ENCODE data around the gene MCIDAS. TPM values are rescaled to one million over a fixed set of nuclear protein-coding genes. Genes with fewer than 3 reads are reported as not detected.

Gene MCIDAS
- polyA plus RNA-seq, 3 donors: not detected

GRCh38 chr5:55205001-55205400, 22.1 kb downstream of the MCIDAS start:
- peaks cover 18 to 33% (median 21%) of the 10 kb centered on the region in 3 donors for H3K27me3 Mint-ChIP-seq (ENCODE audit: low read depth in 3 of 3)
- no peak overlapping the region for H3K27ac ChIP-seq (ENCODE audit: low read depth in 1 of 2, low read length in 2 of 2)

DNA sequence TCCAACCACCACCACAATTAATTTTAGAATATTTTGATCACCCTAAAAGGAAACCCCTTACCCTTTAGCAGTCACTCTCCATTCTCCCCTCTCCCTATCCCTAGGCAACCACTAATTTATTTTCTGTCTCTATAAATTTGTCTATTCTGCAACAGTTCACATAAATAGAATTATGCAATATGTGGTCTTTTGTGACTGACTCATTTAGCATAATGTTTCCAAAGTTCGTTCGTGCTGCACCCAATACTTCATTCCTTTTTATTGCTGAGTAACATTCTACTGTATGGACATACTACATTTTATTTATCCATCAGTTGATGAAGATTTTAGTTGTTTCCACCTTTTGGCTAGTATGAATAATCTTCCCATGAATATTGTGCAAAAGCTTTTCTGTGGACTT, 36.0 kb downstream of the MCIDAS start:
- peaks cover 23 to 70% (median 30%) of the 10 kb centered on the region in 3 donors for H3K27me3 Mint-ChIP-seq (ENCODE audit: low read depth in 3 of 3)
- H3K4me1 Mint-ChIP-seq: peaks cover 2% of the 10 kb centered on the region
- Histone ChIP-seq H3K36me3 (replicated peaks in 1 of 2; ENCODE audit: control insufficient read depth in 1 of 2, insufficient read depth in 2 of 2, low read length in 2 of 2) (no peaks in the 10 kb centered on the region), H3K9me3 (replicated peaks in 1 of 2; ENCODE audit: control insufficient read depth in 1 of 2, insufficient read depth in 1 of 2, low read length in 2 of 2) (no peaks in the 10 kb centered on the region), H3K4me1 (ENCODE audit: control insufficient read depth in 1 of 2, insufficient read depth in 2 of 2, low read length in 2 of 2) (no peaks in the 10 kb centered on the region), H3K9ac (ENCODE audit: insufficient read depth, low read length, poor library complexity, severe bottlenecking) (no peak overlapping the region), H2AFZ (ENCODE audit: insufficient read depth, low read depth, low read length, poor library complexity, severe bottlenecking) (no peak overlapping the region), H3K27me3 (ENCODE audit: control insufficient read depth in 2 of 2, insufficient read depth in 2 of 2, low read length in 2 of 2) (peaks cover 43 to 52% of the 10 kb centered on the region in 2 donors), H3K79me2 (ENCODE audit: insufficient read depth, low read length) (no peaks in the 10 kb centered on the region), H3K4me2 (replicated peaks; ENCODE audit: extremely low read depth, low read length, poor library complexity, severe bottlenecking) (no peak overlapping the region), H4K20me1 (ENCODE audit: insufficient read depth, low read length) (no peaks in the 10 kb centered on the region), H3K27ac (ENCODE audit: low read depth in 1 of 2, low read length in 2 of 2) (no peak overlapping the region), H3K4me3 (replicated peaks in 1 of 3; ENCODE audit: low read depth in 2 of 3, low read length in 3 of 3) (no peak overlapping the region)
- no peak overlapping the region for H3K27ac Mint-ChIP-seq
- H3K9me3 Mint-ChIP-seq: peaks cover 0 to 2% (median 0%) of the 10 kb centered on the region in 7 donors
- TF ChIP-seq, protein P1, sequence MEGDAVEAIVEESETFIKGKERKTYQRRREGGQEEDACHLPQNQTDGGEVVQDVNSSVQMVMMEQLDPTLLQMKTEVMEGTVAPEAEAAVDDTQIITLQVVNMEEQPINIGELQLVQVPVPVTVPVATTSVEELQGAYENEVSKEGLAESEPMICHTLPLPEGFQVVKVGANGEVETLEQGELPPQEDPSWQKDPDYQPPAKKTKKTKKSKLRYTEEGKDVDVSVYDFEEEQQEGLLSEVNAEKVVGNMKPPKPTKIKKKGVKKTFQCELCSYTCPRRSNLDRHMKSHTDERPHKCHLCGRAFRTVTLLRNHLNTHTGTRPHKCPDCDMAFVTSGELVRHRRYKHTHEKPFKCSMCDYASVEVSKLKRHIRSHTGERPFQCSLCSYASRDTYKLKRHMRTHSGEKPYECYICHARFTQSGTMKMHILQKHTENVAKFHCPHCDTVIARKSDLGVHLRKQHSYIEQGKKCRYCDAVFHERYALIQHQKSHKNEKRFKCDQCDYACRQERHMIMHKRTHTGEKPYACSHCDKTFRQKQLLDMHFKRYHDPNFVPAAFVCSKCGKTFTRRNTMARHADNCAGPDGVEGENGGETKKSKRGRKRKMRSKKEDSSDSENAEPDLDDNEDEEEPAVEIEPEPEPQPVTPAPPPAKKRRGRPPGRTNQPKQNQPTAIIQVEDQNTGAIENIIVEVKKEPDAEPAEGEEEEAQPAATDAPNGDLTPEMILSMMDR (IDR thresholded peaks at IDR 0.05): no peak
- no peaks in the 10 kb centered on the region for H3K36me3 Mint-ChIP-seq
- no peak overlapping the region for H3K4me3 Mint-ChIP-seq
- no peak for DNase-seq
- WGBS (ENCODE audit: insufficient coverage): no CpG with 5 or more reads among the region's 2 CpGs
- intact Hi-C loops (cut with micrococcal nuclease): no loop called here

More at GRCh38 chr5:55205001-55205400, 22.1 kb downstream of the MCIDAS start:
- no peaks in the 10 kb centered on the region for H3K36me3 Mint-ChIP-seq
- no peak for DNase-seq
- no peak overlapping the region for H3K4me3 Mint-ChIP-seq
- no peak overlapping the region for H3K27ac Mint-ChIP-seq
- no peaks in the 10 kb centered on the region for H3K9me3 ChIP-seq (replicated peaks in 1 of 2; ENCODE audit: control insufficient read depth in 1 of 2, insufficient read depth in 1 of 2, low read length in 2 of 2)
- no peak overlapping the region for H3K9ac ChIP-seq (ENCODE audit: insufficient read depth, low read length, poor library complexity, severe bottlenecking)
- H3K36me3 ChIP-seq (replicated peaks in 1 of 2; ENCODE audit: control insufficient read depth in 1 of 2, insufficient read depth in 2 of 2, low read length in 2 of 2): no peaks in the 10 kb centered on the region
- peaks cover 0 to 6% (median 2%) of the 10 kb centered on the region in 7 donors for H3K9me3 Mint-ChIP-seq
- peaks cover 0 to 11% of the 10 kb centered on the region in 2 donors for H3K27me3 ChIP-seq (ENCODE audit: control insufficient read depth in 2 of 2, insufficient read depth in 2 of 2, low read length in 2 of 2)
- TF ChIP-seq, protein P1 (IDR thresholded peaks at IDR 0.05): no peak
- no peaks in the 10 kb centered on the region for H3K4me1 ChIP-seq (ENCODE audit: control insufficient read depth in 1 of 2, insufficient read depth in 2 of 2, low read length in 2 of 2)
- no peaks in the 10 kb centered on the region for H3K79me2 ChIP-seq (ENCODE audit: insufficient read depth, low read length)
- WGBS (ENCODE audit: insufficient coverage): 20% methylated on average over 1 of the region's 2 CpGs
- H3K4me2 ChIP-seq (replicated peaks; ENCODE audit: extremely low read depth, low read length, poor library complexity, severe bottlenecking): no peak overlapping the region
- no peaks in the 10 kb centered on the region for H3K4me1 Mint-ChIP-seq
- H4K20me1 ChIP-seq (ENCODE audit: insufficient read depth, low read length): no peaks in the 10 kb centered on the region
- intact Hi-C loops (cut with micrococcal nuclease): no loop called here
- H3K4me3 ChIP-seq (replicated peaks in 1 of 3; ENCODE audit: low read depth in 2 of 3, low read length in 3 of 3): no peak overlapping the region
- no peak overlapping the region for H2AFZ ChIP-seq (ENCODE audit: insufficient read depth, low read depth, low read length, poor library complexity, severe bottlenecking)
